ENCODE data around the gene JOSD1.

DNA sequence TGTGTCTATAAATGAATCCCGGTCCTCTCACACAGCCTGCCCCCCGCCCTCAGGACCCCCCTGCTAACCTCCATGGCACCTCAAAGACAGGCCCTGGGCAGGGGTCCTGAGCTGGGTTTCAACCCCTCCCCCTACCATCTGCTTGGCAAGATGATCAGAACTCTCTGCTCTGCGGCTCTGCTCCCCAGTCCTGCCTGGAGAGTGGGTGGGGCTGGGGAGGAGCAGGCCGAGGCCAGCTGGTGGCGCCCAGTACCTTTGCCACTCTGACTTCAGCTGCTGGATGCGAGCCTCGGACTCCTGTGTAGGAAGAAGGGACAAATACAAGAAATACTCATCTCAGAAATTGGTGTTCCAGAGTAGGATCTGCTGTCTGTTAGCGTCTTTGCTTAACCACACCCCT is 40.0 kb upstream of the JOSD1 start:
- TF ChIP-seq, protein P1, sequence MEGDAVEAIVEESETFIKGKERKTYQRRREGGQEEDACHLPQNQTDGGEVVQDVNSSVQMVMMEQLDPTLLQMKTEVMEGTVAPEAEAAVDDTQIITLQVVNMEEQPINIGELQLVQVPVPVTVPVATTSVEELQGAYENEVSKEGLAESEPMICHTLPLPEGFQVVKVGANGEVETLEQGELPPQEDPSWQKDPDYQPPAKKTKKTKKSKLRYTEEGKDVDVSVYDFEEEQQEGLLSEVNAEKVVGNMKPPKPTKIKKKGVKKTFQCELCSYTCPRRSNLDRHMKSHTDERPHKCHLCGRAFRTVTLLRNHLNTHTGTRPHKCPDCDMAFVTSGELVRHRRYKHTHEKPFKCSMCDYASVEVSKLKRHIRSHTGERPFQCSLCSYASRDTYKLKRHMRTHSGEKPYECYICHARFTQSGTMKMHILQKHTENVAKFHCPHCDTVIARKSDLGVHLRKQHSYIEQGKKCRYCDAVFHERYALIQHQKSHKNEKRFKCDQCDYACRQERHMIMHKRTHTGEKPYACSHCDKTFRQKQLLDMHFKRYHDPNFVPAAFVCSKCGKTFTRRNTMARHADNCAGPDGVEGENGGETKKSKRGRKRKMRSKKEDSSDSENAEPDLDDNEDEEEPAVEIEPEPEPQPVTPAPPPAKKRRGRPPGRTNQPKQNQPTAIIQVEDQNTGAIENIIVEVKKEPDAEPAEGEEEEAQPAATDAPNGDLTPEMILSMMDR (IDR thresholded peaks at IDR 0.05) = no peak
- no peak for TF ChIP-seq POLR2A (IDR thresholded peaks at IDR 0.05)
